Nephron (organoid): ENCODE measurements around the gene KCNJ11.

ENCODE experiments used
- H3K27ac Mint-ChIP-seq, 3 experiments: 2 replicates each; pipeline ENCODE4 v1.8.0; 2020; ENCODE audit warnings: mixed read lengths in 3 of 3, mild to moderate bottlenecking in 2 of 3, moderate library complexity in 1 of 3
- H3K27me3 Mint-ChIP-seq: 2 replicates; pipeline ENCODE4 v1.8.0; 2021; ENCODE audit warnings: low read depth, mild to moderate bottlenecking, moderate library complexity, mixed read lengths
- H3K36me3 Mint-ChIP-seq: 2 replicates; pipeline ENCODE4 v1.8.0; 2020; ENCODE audit warnings: low read depth, mixed read lengths
- H3K4me1 Mint-ChIP-seq: 2 replicates; pipeline ENCODE4 v1.8.0; 2020; ENCODE audit warnings: mixed read lengths
- H3K4me3 Mint-ChIP-seq, 3 experiments: 2 replicates each; pipeline ENCODE4 v1.8.0; 2020; ENCODE audit warnings: mild to moderate bottlenecking in 3 of 3, mixed read lengths in 3 of 3, moderate library complexity in 2 of 3
- H3K9me3 Mint-ChIP-seq: 2 replicates; pipeline ENCODE4 v1.8.0; 2020; ENCODE audit warnings: mixed read lengths
- CTCF ChIP-seq, 3 experiments: fragments of 200-600 bp; sonication (generic); IDR thresholded peaks; one replicate each; pipeline ENCODE4 v1.5.0; 2021; ENCODE audit warnings: antibody characterized with exemption in 3 of 3; ENCODE audit not compliant: unreplicated experiment in 3 of 3

The KCNJ11 gene

GRCh38 chr11:17407575-17407974 lies 19.1 kb upstream of the KCNJ11 start:
- peaks cover 13% of the 10 kb centered on the region for H3K27me3 Mint-ChIP-seq

GRCh38 chr11:17406818-17407149 lies 18.3 kb upstream of the KCNJ11 start:
- peaks cover 8% of the 10 kb centered on the region for H3K4me1 Mint-ChIP-seq

More at GRCh38 chr11:17407575-17407974, 19.1 kb upstream of the KCNJ11 start:
- peaks cover 8% of the 10 kb centered on the region for H3K4me1 Mint-ChIP-seq
- TF ChIP-seq CTCF (IDR thresholded peaks at IDR 0.05; ENCODE audit: unreplicated experiment in 3 of 3): no peak
- no peak overlapping the region for H3K27ac Mint-ChIP-seq
- no peak overlapping the region for H3K4me3 Mint-ChIP-seq
- no peaks in the 10 kb centered on the region for H3K9me3 Mint-ChIP-seq
- H3K36me3 Mint-ChIP-seq: no peaks in the 10 kb centered on the region

GRCh38 chr11:17406082-17406817 lies 17.8 kb upstream of the KCNJ11 start:
- peaks cover 8% of the 10 kb centered on the region for H3K4me1 Mint-ChIP-seq
- no peak overlapping the region for H3K4me3 Mint-ChIP-seq
- no peaks in the 10 kb centered on the region for H3K9me3 Mint-ChIP-seq
- no peak overlapping the region for H3K27ac Mint-ChIP-seq
- peaks cover 13% of the 10 kb centered on the region for H3K27me3 Mint-ChIP-seq
- no peaks in the 10 kb centered on the region for H3K36me3 Mint-ChIP-seq
- no peak for TF ChIP-seq CTCF (IDR thresholded peaks at IDR 0.05; ENCODE audit: unreplicated experiment in 3 of 3)

More at GRCh38 chr11:17406818-17407149, 18.3 kb upstream of the KCNJ11 start:
- no peak overlapping the region for H3K4me3 Mint-ChIP-seq
- H3K9me3 Mint-ChIP-seq: no peaks in the 10 kb centered on the region
- H3K27ac Mint-ChIP-seq: no peak overlapping the region
- H3K36me3 Mint-ChIP-seq: no peaks in the 10 kb centered on the region
- TF ChIP-seq CTCF (IDR thresholded peaks at IDR 0.05; ENCODE audit: unreplicated experiment in 3 of 3): no peak
- peaks cover 13% of the 10 kb centered on the region for H3K27me3 Mint-ChIP-seq

GRCh38 chr11:17405232-17406005 lies 17.0 kb upstream of the KCNJ11 start:
- Mint-ChIP-seq H3K27me3 (peaks cover 13% of the 10 kb centered on the region), H3K27ac (no peak overlapping the region), H3K4me3 (peak overlapping the region in 1 of 3 experiments; percentile 39), H3K36me3 (no peaks in the 10 kb centered on the region), H3K9me3 (no peaks in the 10 kb centered on the region), H3K4me1 (peaks cover 8% of the 10 kb centered on the region)
- no peak for TF ChIP-seq CTCF (IDR thresholded peaks at IDR 0.05; ENCODE audit: unreplicated experiment in 3 of 3)

- Mint-ChIP-seq H3K9me3 (no peaks in the 10 kb centered on the region), H3K27me3 (peaks cover 23% of the 10 kb centered on the region), H3K36me3 (no peaks in the 10 kb centered on the region), H3K4me1 (peaks cover 8% of the 10 kb centered on the region), H3K27ac (no peak overlapping the region), H3K4me3 (no peak overlapping the region)
- TF ChIP-seq CTCF (IDR thresholded peaks at IDR 0.05; ENCODE audit: unreplicated experiment in 3 of 3): no peak
Observed at GRCh38 chr11:17403980-17404759, 15.7 kb upstream of the KCNJ11 start.
